Inflammatory macrophage treated with lipopolysaccharide for 1 hour (primary cell): ENCODE measurements around the gene AADACL2.
"Not testable (repeated sequence)": the region's sequence is repeated elsewhere in the genome, so short reads cannot be mapped to it uniquely, and the experiment has no call there.

Source experiments
- DNase-seq, 2 donors: peaks; one replicate each; pipeline ENCODE4 v3.0.0-alpha.2; 2020 to 2022

The AADACL2 gene, protein sequence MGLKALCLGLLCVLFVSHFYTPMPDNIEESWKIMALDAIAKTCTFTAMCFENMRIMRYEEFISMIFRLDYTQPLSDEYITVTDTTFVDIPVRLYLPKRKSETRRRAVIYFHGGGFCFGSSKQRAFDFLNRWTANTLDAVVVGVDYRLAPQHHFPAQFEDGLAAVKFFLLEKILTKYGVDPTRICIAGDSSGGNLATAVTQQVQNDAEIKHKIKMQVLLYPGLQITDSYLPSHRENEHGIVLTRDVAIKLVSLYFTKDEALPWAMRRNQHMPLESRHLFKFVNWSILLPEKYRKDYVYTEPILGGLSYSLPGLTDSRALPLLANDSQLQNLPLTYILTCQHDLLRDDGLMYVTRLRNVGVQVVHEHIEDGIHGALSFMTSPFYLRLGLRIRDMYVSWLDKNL

GRCh38 chr3:151733613-151734012 lies at the start of gene AADACL2:
Gene AADACL2, plus strand, starts transcription at chr3:151733927. Its CDS starts 109 bp downstream, at chr3:151734036.
- DNase-seq: no peak

GRCh38 chr3:151684094-151684493 lies 49.6 kb upstream of the AADACL2 start:
- DNase-seq: peak in 1 of 2 donors; percentile 15

- DNase-seq: no peak
These were observed 47.5 kb upstream of the AADACL2 start for GRCh38 chr3:151686257-151686656.

GRCh38 chr3:151687076-151687475 lies 46.7 kb upstream of the AADACL2 start:
- DNase-seq: no peak

GRCh38 chr3:151688571-151688970 lies 45.2 kb upstream of the AADACL2 start:
- DNase-seq: no peak

DNA sequence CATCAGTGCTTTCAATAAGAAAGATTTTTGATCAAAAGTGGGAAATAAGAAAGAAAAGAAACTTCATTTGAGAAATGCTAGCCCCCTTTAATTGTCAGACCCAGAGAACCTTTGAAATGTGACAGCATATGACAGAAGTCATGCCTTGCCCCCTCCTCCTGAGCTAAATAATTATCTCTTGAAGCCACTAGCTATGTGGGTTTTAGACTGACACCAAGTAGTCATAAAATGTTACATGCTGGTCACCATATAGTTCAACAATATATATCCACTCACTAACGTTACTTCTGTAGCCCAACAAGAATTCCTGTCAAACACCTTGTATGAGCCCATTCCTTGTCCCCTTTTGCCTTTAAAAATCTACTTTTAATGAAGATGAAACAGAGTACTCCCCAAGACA lies 43.1 kb upstream of the AADACL2 start:
- DNase-seq: no peak

GRCh38 chr3:151697496-151697895 lies 36.2 kb upstream of the AADACL2 start:
- no peak for DNase-seq

DNA sequence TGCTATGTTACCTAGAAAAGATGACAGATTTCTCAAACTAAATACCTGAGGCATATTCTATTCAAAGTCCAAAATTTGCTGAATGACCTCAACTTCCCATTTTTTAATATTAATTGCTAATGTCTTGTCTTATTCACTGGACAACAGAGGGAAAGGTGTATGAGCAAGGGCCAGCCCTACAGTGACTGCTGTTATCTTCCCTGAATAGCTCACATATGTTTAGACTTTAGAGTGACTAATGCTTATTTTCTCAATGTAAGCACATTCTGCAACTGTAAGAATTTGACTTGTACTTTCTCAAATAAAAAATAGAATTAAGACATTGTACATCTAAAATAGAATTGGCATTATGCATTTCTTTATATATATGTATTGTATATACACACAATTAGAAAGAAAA lies 26.5 kb upstream of the AADACL2 start:
- no peak for DNase-seq

GRCh38 chr3:151708868-151709267 lies 24.9 kb upstream of the AADACL2 start:
- DNase-seq: no peak

- no peak for DNase-seq
These were observed 23.9 kb upstream of the AADACL2 start for GRCh38 chr3:151709847-151710246.

- DNase-seq: no peak
These were observed 12.4 kb upstream of the AADACL2 start for GRCh38 chr3:151721294-151721693.

DNA sequence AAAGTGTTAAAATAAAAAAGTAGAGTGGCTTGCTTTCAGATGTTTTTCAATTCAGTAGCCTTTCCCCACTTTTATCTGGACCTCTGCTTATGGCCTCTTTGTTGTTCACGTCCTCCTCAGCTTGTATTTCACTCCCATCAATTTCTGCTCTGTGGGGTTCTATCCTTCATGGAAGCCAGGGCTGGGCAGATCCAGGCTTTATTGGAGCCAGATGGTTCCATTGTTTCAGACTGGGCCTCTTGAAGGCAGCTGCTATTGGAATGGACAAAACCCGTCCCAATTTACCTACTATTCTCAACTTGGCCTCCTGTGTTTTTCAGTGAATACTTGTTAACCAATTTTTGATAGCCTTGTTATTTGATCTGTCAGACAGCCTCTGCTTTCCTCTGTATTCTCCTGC lies 10.9 kb upstream of the AADACL2 start:
- DNase-seq: no peak

- no peak for DNase-seq
These were observed 8.9 kb upstream of the AADACL2 start for GRCh38 chr3:151724576-151725562.

GRCh38 chr3:151726016-151726415 lies 7.7 kb upstream of the AADACL2 start:
- DNase-seq: no peak

- DNase-seq: no peak
These were observed 866 bp upstream of the AADACL2 start for GRCh38 chr3:151732861-151733260.

DNA sequence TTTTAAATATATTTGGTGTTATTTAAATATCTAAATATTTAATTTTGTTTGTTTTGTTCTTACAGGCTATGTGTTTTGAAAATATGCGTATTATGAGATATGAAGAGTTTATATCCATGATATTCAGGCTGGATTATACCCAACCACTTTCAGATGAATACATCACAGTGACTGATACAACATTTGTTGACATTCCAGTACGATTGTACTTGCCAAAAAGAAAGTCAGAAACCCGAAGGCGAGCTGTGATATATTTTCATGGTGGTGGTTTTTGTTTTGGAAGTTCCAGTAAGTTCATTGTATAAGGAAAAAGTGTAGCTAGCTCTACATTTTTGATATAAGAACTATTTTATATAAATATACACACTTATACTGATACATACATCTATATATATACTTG lies 6.9 kb downstream of the AADACL2 start:
- DNase-seq: no peak

- DNase-seq: no peak
These were observed 10.1 kb downstream of the AADACL2 start for GRCh38 chr3:151743855-151744254.

GRCh38 chr3:151750181-151750580 lies 16.5 kb downstream of the AADACL2 start:
- no peak for DNase-seq

GRCh38 chr3:151750678-151751077 lies 17.0 kb downstream of the AADACL2 start:
- no peak for DNase-seq

DNA sequence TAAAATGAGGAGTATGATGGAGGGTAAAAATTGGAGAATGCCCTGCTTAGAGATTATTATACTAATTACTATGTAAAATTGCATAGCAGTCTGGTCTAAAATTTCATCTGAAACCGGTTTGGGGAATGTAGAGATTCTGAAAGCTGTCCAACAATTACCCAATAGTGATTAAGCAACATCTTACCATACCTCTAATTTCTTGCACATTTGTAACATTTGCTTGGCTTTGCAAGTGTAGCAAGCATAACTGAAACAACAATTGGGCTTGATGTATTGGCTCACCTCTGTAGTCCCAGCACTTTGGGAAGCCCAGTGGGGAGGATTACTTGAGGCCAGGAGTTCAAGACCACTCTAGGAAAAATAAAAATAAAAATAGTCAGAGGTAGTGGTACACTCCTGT lies 17.4 kb downstream of the AADACL2 start:
- peak in 1 of 2 donors; percentile 42 for DNase-seq

DNA sequence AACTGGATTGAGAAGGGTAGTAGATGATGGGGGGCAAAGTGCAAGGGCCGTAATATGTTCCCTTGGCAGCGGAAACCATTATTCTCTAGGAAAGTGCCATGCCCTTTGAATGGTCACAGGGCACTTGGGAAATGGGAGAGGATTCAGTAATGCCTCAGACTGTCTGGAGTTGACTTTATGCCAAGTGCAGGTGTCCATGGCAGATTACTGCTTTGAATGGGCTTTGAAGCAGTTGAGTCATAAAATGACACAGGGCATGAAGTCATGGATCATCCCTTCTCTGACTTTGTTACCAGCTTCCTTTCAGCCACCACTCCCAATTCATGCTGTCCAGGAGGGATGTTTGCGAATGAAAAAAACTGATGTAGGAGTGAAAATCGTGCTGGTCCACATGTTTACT lies 20.1 kb downstream of the AADACL2 start:
- no peak for DNase-seq

DNA sequence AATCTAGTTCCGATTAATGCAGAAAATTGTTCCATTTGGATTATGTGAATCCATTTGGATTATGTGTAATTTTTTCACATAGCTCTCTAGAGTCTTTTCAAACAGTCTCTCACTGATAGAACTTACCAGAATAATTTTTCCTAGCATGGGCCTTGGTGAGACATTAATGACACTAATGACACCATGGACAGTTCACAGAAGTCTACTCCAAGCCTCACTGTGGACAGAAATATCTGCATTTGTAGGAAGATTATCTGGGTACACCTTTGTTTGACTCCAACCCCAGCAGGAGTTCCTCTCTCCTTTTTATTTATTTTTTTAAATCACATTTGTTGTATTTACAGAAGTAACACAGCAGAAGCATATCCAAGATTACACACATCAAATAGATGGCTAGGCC lies 27.9 kb downstream of the AADACL2 start:
- no peak for DNase-seq

DNA sequence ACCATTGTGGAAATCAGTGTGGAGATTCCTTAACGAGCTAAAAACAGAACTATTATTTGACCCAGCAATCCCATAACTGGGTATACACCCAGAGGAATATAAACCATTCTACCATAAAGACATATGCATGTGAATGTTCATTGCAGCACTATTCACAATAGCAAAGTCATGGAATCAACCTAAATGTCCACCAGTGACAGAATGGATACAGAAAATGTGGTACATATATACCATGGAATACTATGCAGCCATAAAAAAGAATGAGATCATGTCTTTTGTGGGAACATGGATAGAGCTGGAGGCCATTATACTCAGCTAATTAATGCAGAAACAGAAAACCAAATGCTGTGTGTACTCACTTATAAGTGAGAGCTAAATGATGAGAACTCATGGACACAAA lies 31.0 kb downstream of the AADACL2 start:
- not testable (repeated sequence) for DNase-seq

GRCh38 chr3:151765685-151766084 lies 32.0 kb downstream of the AADACL2 start:
- no peak for DNase-seq
